A673 (cell line): ENCODE results near the gene ATXN2.

Experiments
- CTCF ChIP-seq: fragments of 300-800, 200-600 bp; sonication (generic); conservative IDR thresholded peaks from 2 replicates; pipeline ENCODE4 v1.5.1; 2017; ENCODE audit warnings: low read depth, mild to moderate bottlenecking, antibody characterized with exemption, low read length, moderate library complexity, mixed read lengths
- EZH2 ChIP-seq: fragments of 200-600 bp; sonication (generic); IDR thresholded peaks from 2 replicates; pipeline ENCODE4 v1.6.1; 2017; ENCODE audit warnings: borderline replicate concordance, low read depth, mild to moderate bottlenecking, mixed read lengths, antibody characterized with exemption, low read length; ENCODE audit not compliant: poor library complexity, severe bottlenecking

- no peak for TF ChIP-seq CTCF
- no peak for TF ChIP-seq EZH2
Observed at GRCh38 chr12:111635524-111635923, 36.4 kb upstream of the ATXN2 start.
